HG03575 (cell line): Measurements from ENCODE around the gene SLC25A34.

ENCODE experiments used
- ATAC-seq: cut with Tn5 transposase; IDR thresholded peaks from one replicate; pipeline ENCODE4 v1.9.1; 2021; ENCODE audit not compliant: unreplicated experiment, insufficient number of reproducible peaks, low FRiP score; ENCODE audit errors: extremely low read depth

SLC25A34 gene

GRCh38 chr1:15748264-15748663 lies 12.2 kb downstream of the SLC25A34 start:
- no peak for ATAC-seq

GRCh38 chr1:15748690-15749398 lies 12.8 kb downstream of the SLC25A34 start:
- ATAC-seq = no peak

GRCh38 chr1:15749399-15750291 lies 13.6 kb downstream of the SLC25A34 start:
- no peak for ATAC-seq

- ATAC-seq = no peak
Measured at GRCh38 chr1:15750924-15751323, 14.9 kb downstream of the SLC25A34 start.

- no peak for ATAC-seq
Measured at GRCh38 chr1:15751717-15752116, 15.7 kb downstream of the SLC25A34 start.

GRCh38 chr1:15753776-15754175 lies 17.7 kb downstream of the SLC25A34 start:
- no peak for ATAC-seq

GRCh38 chr1:15755021-15755645 lies 19.1 kb downstream of the SLC25A34 start:
- ATAC-seq = no peak

GRCh38 chr1:15755646-15756040 lies 19.6 kb downstream of the SLC25A34 start:
- ATAC-seq = no peak

GRCh38 chr1:15756143-15757015 lies 20.3 kb downstream of the SLC25A34 start:
- ATAC-seq = no peak

GRCh38 chr1:15757016-15757543 lies 21.0 kb downstream of the SLC25A34 start:
- ATAC-seq = no peak

GRCh38 chr1:15757575-15758342 lies 21.7 kb downstream of the SLC25A34 start:
- ATAC-seq = no peak

GRCh38 chr1:15758343-15758931 lies 22.4 kb downstream of the SLC25A34 start, which contains the start of gene FBLIM1:
Gene FBLIM1 (plus strand): TSS chr1:15758795. CDS start chr1:15764984, 6,189 bp downstream.
- no peak for ATAC-seq

- no peak for ATAC-seq
Measured at GRCh38 chr1:15758953-15759661, 23.0 kb downstream of the SLC25A34 start.

- ATAC-seq = no peak
Measured at GRCh38 chr1:15760520-15761211, 24.6 kb downstream of the SLC25A34 start.

GRCh38 chr1:15761366-15762128 lies 25.5 kb downstream of the SLC25A34 start:
- ATAC-seq = no peak

- ATAC-seq = no peak
Measured at GRCh38 chr1:15762546-15762945, 26.5 kb downstream of the SLC25A34 start.
